Smooth muscle cell (in vitro differentiated cells): ENCODE results near the gene RDH8. TPM values are rescaled to one million over a fixed set of nuclear protein-coding genes. Genes with fewer than 3 reads are reported as not detected.

Experiments
- DNase-seq: peaks from one replicate; lab custom pipeline; 2025; ENCODE audit not compliant: unreplicated experiment; lab: John Stamatoyannopoulos, UW
- H2AFZ ChIP-seq: fragments of 200-600 bp; sonication (generic); 2 replicates; pipeline ENCODE4 v1.6.0; 2016; ENCODE audit warnings: antibody characterized with exemption, low read depth, mild to moderate bottlenecking
- H3F3A ChIP-seq: fragments of 200-600 bp; sonication (generic); 2 replicates; pipeline ENCODE4 v1.6.0; 2017; ENCODE audit warnings: antibody characterized with exemption, low read depth
- H3K27ac ChIP-seq: fragments of 200-600 bp; sonication (generic); 2 replicates; pipeline ENCODE4 v1.5.1; 2016; ENCODE audit warnings: low read depth, mild to moderate bottlenecking
- H3K27me3 ChIP-seq: fragments of 200-600 bp; sonication (generic); 2 replicates; pipeline ENCODE4 v1.6.1; 2016; ENCODE audit warnings: low read depth, mild to moderate bottlenecking
- H3K36me3 ChIP-seq: fragments of 200-600 bp; sonication (generic); 2 replicates; pipeline ENCODE4 v1.5.1; 2016; ENCODE audit warnings: low read depth
- H3K4me1 ChIP-seq: fragments of 200-600 bp; sonication (generic); 2 replicates; pipeline ENCODE4 v1.5.1; 2016; ENCODE audit warnings: low read depth
- H3K4me2 ChIP-seq: fragments of 200-600 bp; sonication (generic); 2 replicates; pipeline ENCODE4 v1.6.0; 2016; ENCODE audit warnings: mild to moderate bottlenecking
- H3K4me3 ChIP-seq: fragments of 200-600 bp; sonication (generic); 2 replicates; pipeline ENCODE4 v1.5.1; 2016; ENCODE audit warnings: mild to moderate bottlenecking
- H3K79me2 ChIP-seq: fragments of 200-600 bp; sonication (generic); 2 replicates; pipeline ENCODE4 v1.6.0; 2016; ENCODE audit warnings: low read depth, mild to moderate bottlenecking
- H3K9ac ChIP-seq: fragments of 200-600 bp; sonication (generic); 2 replicates; pipeline ENCODE4 v1.6.0; 2016; ENCODE audit warnings: low read depth
- H3K9me3 ChIP-seq: fragments of 200-600 bp; sonication (generic); replicated peaks from 2 replicates; pipeline ENCODE4 v1.5.1; 2016; ENCODE audit warnings: low read depth
- H4K20me1 ChIP-seq: fragments of 200-600 bp; sonication (generic); 2 replicates; pipeline ENCODE4 v1.6.0; 2016; ENCODE audit warnings: low read depth
- CTCF ChIP-seq: fragments of 200-600 bp; sonication (generic); IDR thresholded peaks from 2 replicates; pipeline ENCODE4 v1.5.1; 2017; ENCODE audit warnings: borderline replicate concordance, mild to moderate bottlenecking, antibody characterized with exemption; ENCODE audit not compliant: insufficient read depth, poor library complexity, severe bottlenecking
- WGBS: methylation state at CpG from one replicate; pipeline ENCODE4 v1.1.7; 2016; ENCODE audit warnings: low lambda C conversion rate; 5-methylcytosine and 5-hydroxymethylcytosine counted together
- polyA plus RNA-seq: library from polyadenylated mRNA; unstranded; fragments of >200 nt; fragmentation: Nextera tagmentation; extraction: Ambion mirVana; gene quantifications from 2 replicates; pipeline ENCODE4 v1.2.1, GENCODE V29; 2016
- total RNA-seq: library from RNA; depleted of rRNA; stranded (reverse); fragments of >200 nt; gene quantifications from 2 replicates; pipeline ENCODE4 v1.2.3, GENCODE V29; 2014

The RDH8 gene
- total RNA-seq (not detected in 2 replicates), polyA plus RNA-seq (not detected in 2 replicates)

GRCh38 chr19:10013316-10013715 lies at the start of gene RDH8:
RDH8 (plus strand) TSS chr19:10013483; CDS start chr19:10013498, 15 bp downstream.
- Histone ChIP-seq H4K20me1 (no peaks in the 10 kb centered on the region), H3K4me3 (no peak within 1 kb of the TSS), H3K4me1 (peaks cover 3% of the 10 kb centered on the region), H3K27ac (no peak within 1 kb of the TSS), H3K9me3 (no peaks in the 10 kb centered on the region), H3F3A (peaks cover 5% of the 10 kb centered on the region), H3K79me2 (no peaks in the 10 kb centered on the region), H2AFZ (no peak within 1 kb of the TSS), H3K9ac (no peak within 1 kb of the TSS), H3K4me2 (no peak within 1 kb of the TSS), H3K36me3 (no peaks in the 10 kb centered on the region), H3K27me3 (peaks cover 34% of the 10 kb centered on the region)
- TF ChIP-seq CTCF, result no peak
- no peak for DNase-seq
- WGBS, result 88% methylated on average over 10 of the region's 10 CpGs

- H3K27ac ChIP-seq, result no peak overlapping the region
- no peak for TF ChIP-seq CTCF
- WGBS, result 46% methylated on average over 10 of the region's 14 CpGs
These were observed 47.3 kb upstream of the RDH8 start for GRCh38 chr19:9966024-9966423.

GRCh38 chr19:9966448-9966847 lies 46.8 kb upstream of the RDH8 start:
- H3K4me1 ChIP-seq, result no peaks in the 10 kb centered on the region
- H3K79me2 ChIP-seq, result no peaks in the 10 kb centered on the region
- H3K27me3 ChIP-seq, result peaks cover 39% of the 10 kb centered on the region
- H3K4me3 ChIP-seq, result no peak overlapping the region
- H3K9ac ChIP-seq, result no peak overlapping the region
- WGBS, result 4% methylated on average over 21 of the region's 29 CpGs
- H2AFZ ChIP-seq, result no peak overlapping the region
- no peak overlapping the region for H3K4me2 ChIP-seq
- no peaks in the 10 kb centered on the region for H3K36me3 ChIP-seq
- H3K27ac ChIP-seq, result no peak overlapping the region
- TF ChIP-seq CTCF, result no peak
- H4K20me1 ChIP-seq, result no peaks in the 10 kb centered on the region
- H3F3A ChIP-seq, result no peaks in the 10 kb centered on the region
- H3K9me3 ChIP-seq, result no peaks in the 10 kb centered on the region
- DNase-seq, result no peak

More at GRCh38 chr19:9966024-9966423, 47.3 kb upstream of the RDH8 start:
- Histone ChIP-seq H3K4me3 (no peak overlapping the region), H3K79me2 (no peaks in the 10 kb centered on the region), H3K9me3 (no peaks in the 10 kb centered on the region), H2AFZ (no peak overlapping the region), H3K4me1 (no peaks in the 10 kb centered on the region), H3K36me3 (no peaks in the 10 kb centered on the region), H3K4me2 (no peak overlapping the region), H3F3A (no peaks in the 10 kb centered on the region), H3K27me3 (peaks cover 39% of the 10 kb centered on the region), H3K9ac (no peak overlapping the region), H4K20me1 (no peaks in the 10 kb centered on the region)
- DNase-seq, result no peak

- no peak overlapping the region for H3K9ac ChIP-seq
- WGBS, result 62% methylated on average over 4 of the region's 4 CpGs
- no peak for DNase-seq
These were observed 46.0 kb upstream of the RDH8 start for GRCh38 chr19:9967326-9967725.

More at GRCh38 chr19:9967326-9967725, 46.0 kb upstream of the RDH8 start:
- Histone ChIP-seq H3K36me3 (no peaks in the 10 kb centered on the region), H2AFZ (no peak overlapping the region), H3K4me3 (no peak overlapping the region), H3K27ac (no peak overlapping the region), H4K20me1 (no peaks in the 10 kb centered on the region), H3K79me2 (no peaks in the 10 kb centered on the region), H3K9me3 (no peaks in the 10 kb centered on the region), H3K4me1 (no peaks in the 10 kb centered on the region), H3F3A (no peaks in the 10 kb centered on the region), H3K27me3 (peaks cover 39% of the 10 kb centered on the region), H3K4me2 (no peak overlapping the region)
- TF ChIP-seq CTCF, result no peak
